ENCODE measurements around the gene OR56B4.
"Not testable (repeated sequence)": the region's sequence is repeated elsewhere in the genome, so short reads cannot be mapped to it uniquely, and the experiment has no call there.

The OR56B4 gene

GRCh38 chr11:6107384-6107783 lies at the start of gene OR56B4:
OR56B4 (plus strand) TSS chr11:6107684; CDS start chr11:6107779, 95 bp downstream.
- H3K4me1 ChIP-seq (ENCODE audit: insufficient read depth, low read length); H3K27me3 ChIP-seq (ENCODE audit: control insufficient read depth in 1 of 2, insufficient read depth in 2 of 2, low read length in 2 of 2); H3K9me3 ChIP-seq (ENCODE audit: low read length); H3K9ac ChIP-seq (ENCODE audit: low read length); H3K4me3 ChIP-seq (ENCODE audit: low read depth in 1 of 2, low read length in 2 of 2); H3K27ac ChIP-seq (ENCODE audit: low read depth, low read length); H3K36me3 ChIP-seq (ENCODE audit: insufficient read depth, low read length): not testable (repeated sequence)

DNA sequence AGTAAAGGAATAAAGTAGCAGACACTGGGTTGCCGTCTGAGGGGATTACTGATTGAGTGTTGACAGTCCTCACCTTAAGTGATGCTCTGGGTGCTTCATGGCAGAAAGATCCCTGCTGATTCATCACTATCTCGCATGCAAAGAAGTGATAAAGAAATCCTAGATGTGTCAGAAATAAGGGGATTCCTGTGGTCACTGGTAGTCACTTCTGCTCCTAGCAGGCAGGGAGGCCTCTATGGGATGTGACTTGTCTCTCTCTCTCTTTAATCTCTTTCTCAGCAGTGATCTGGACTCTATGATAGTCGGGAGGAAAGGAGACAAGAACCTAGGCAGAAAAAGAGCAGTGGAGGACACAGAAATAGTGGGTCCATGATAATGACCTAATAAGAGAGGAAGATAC lies 46.0 kb upstream of the OR56B4 start:
- H3K4me1 ChIP-seq (ENCODE audit: insufficient read depth, low read length): no peaks in the 10 kb centered on the region
- H3K9me3 ChIP-seq (ENCODE audit: low read length): no peaks in the 10 kb centered on the region
- H3K27me3 ChIP-seq (ENCODE audit: control insufficient read depth in 1 of 2, insufficient read depth in 2 of 2, low read length in 2 of 2): no peaks in the 10 kb centered on the region
- H3K9ac ChIP-seq (ENCODE audit: low read length): no peak overlapping the region
- H3K27ac ChIP-seq (ENCODE audit: low read depth, low read length): no peak overlapping the region
- H3K4me3 ChIP-seq (ENCODE audit: low read depth in 1 of 2, low read length in 2 of 2): no peak overlapping the region
- H3K36me3 ChIP-seq (ENCODE audit: insufficient read depth, low read length): no peaks in the 10 kb centered on the region

GRCh38 chr11:6062691-6063358 lies 44.7 kb upstream of the OR56B4 start:
- Histone ChIP-seq H3K4me3 (ENCODE audit: low read depth in 1 of 2, low read length in 2 of 2) (no peak overlapping the region), H3K27me3 (ENCODE audit: control insufficient read depth in 1 of 2, insufficient read depth in 2 of 2, low read length in 2 of 2) (no peaks in the 10 kb centered on the region), H3K4me1 (ENCODE audit: insufficient read depth, low read length) (no peaks in the 10 kb centered on the region), H3K36me3 (ENCODE audit: insufficient read depth, low read length) (no peaks in the 10 kb centered on the region), H3K27ac (ENCODE audit: low read depth, low read length) (no peak overlapping the region), H3K9ac (ENCODE audit: low read length) (no peak overlapping the region), H3K9me3 (ENCODE audit: low read length) (no peaks in the 10 kb centered on the region)

- Histone ChIP-seq H3K4me3 (ENCODE audit: low read depth in 1 of 2, low read length in 2 of 2) (no peak overlapping the region), H3K9me3 (ENCODE audit: low read length) (no peaks in the 10 kb centered on the region), H3K27me3 (ENCODE audit: control insufficient read depth in 1 of 2, insufficient read depth in 2 of 2, low read length in 2 of 2) (no peaks in the 10 kb centered on the region), H3K4me1 (ENCODE audit: insufficient read depth, low read length) (no peaks in the 10 kb centered on the region), H3K9ac (ENCODE audit: low read length) (no peak overlapping the region), H3K36me3 (ENCODE audit: insufficient read depth, low read length) (no peaks in the 10 kb centered on the region), H3K27ac (ENCODE audit: low read depth, low read length) (no peak overlapping the region)
These were observed 40.0 kb upstream of the OR56B4 start for GRCh38 chr11:6067502-6067901.

- H3K27me3 ChIP-seq (ENCODE audit: control insufficient read depth in 1 of 2, insufficient read depth in 2 of 2, low read length in 2 of 2); H3K4me1 ChIP-seq (ENCODE audit: insufficient read depth, low read length); H3K36me3 ChIP-seq (ENCODE audit: insufficient read depth, low read length); H3K9ac ChIP-seq (ENCODE audit: low read length); H3K27ac ChIP-seq (ENCODE audit: low read depth, low read length); H3K4me3 ChIP-seq (ENCODE audit: low read depth in 1 of 2, low read length in 2 of 2); H3K9me3 ChIP-seq (ENCODE audit: low read length): not testable (repeated sequence)
These were observed 31.0 kb upstream of the OR56B4 start for GRCh38 chr11:6076443-6076842.

GRCh38 chr11:6077723-6078122 lies 29.8 kb upstream of the OR56B4 start:
- no peak overlapping the region for H3K27ac ChIP-seq (ENCODE audit: low read depth, low read length)
- H3K36me3 ChIP-seq (ENCODE audit: insufficient read depth, low read length): no peaks in the 10 kb centered on the region
- no peaks in the 10 kb centered on the region for H3K4me1 ChIP-seq (ENCODE audit: insufficient read depth, low read length)
- H3K9me3 ChIP-seq (ENCODE audit: low read length): no peaks in the 10 kb centered on the region
- no peaks in the 10 kb centered on the region for H3K27me3 ChIP-seq (ENCODE audit: control insufficient read depth in 1 of 2, insufficient read depth in 2 of 2, low read length in 2 of 2)
- no peak overlapping the region for H3K4me3 ChIP-seq (ENCODE audit: low read depth in 1 of 2, low read length in 2 of 2)
- H3K9ac ChIP-seq (ENCODE audit: low read length): no peak overlapping the region

GRCh38 chr11:6079463-6079862 lies 28.0 kb upstream of the OR56B4 start:
- H3K4me1 ChIP-seq (ENCODE audit: insufficient read depth, low read length): no peaks in the 10 kb centered on the region
- no peaks in the 10 kb centered on the region for H3K36me3 ChIP-seq (ENCODE audit: insufficient read depth, low read length)
- no peak overlapping the region for H3K27ac ChIP-seq (ENCODE audit: low read depth, low read length)
- no peak overlapping the region for H3K9ac ChIP-seq (ENCODE audit: low read length)
- H3K4me3 ChIP-seq (ENCODE audit: low read depth in 1 of 2, low read length in 2 of 2): no peak overlapping the region
- no peaks in the 10 kb centered on the region for H3K9me3 ChIP-seq (ENCODE audit: low read length)
- H3K27me3 ChIP-seq (ENCODE audit: control insufficient read depth in 1 of 2, insufficient read depth in 2 of 2, low read length in 2 of 2): no peaks in the 10 kb centered on the region

DNA sequence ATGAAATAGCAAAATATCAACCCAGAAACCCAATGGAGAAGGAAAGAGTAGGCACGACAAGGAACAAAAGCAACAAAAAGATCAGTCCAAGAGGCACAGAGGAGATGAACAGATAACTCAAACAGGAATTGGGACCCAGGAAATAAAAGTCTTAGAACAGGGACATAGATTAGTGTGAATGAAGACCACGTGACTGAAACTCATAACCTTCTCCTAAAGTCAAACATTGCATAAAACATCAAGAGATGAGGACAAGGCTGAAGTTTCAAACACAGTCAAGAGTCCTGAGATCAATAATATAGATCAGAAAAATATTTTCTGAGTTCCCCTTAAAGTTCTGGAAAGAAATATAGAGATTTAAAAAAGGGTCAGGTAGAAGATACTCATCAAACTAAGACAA lies 24.4 kb upstream of the OR56B4 start:
- Histone ChIP-seq H3K4me3 (ENCODE audit: low read depth in 1 of 2, low read length in 2 of 2) (no peak overlapping the region), H3K27me3 (ENCODE audit: control insufficient read depth in 1 of 2, insufficient read depth in 2 of 2, low read length in 2 of 2) (no peaks in the 10 kb centered on the region), H3K36me3 (ENCODE audit: insufficient read depth, low read length) (no peaks in the 10 kb centered on the region), H3K9ac (ENCODE audit: low read length) (no peak overlapping the region), H3K9me3 (ENCODE audit: low read length) (no peaks in the 10 kb centered on the region), H3K4me1 (ENCODE audit: insufficient read depth, low read length) (no peaks in the 10 kb centered on the region), H3K27ac (ENCODE audit: low read depth, low read length) (no peak overlapping the region)

DNA sequence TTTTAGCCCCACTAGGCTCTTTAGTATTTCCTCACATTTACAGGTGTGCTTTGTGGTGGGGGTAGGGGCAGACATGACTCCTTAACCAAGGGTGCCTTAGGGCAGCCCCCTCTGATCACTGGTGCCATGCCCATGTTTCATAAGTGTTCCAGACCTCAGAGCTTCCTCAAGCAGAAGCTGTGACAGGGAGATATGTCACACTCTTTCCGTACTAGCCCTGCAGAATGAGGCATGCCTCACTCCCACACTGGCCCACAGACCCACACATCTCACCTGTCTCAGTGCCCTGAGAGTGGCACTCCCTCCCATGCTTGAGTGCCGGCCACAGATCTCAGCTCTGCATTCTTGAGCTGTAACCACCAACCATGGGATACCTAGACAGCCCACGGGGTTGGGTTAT lies 22.9 kb upstream of the OR56B4 start:
- H3K4me1 ChIP-seq (ENCODE audit: insufficient read depth, low read length): no peaks in the 10 kb centered on the region
- no peak overlapping the region for H3K9ac ChIP-seq (ENCODE audit: low read length)
- no peak overlapping the region for H3K4me3 ChIP-seq (ENCODE audit: low read depth in 1 of 2, low read length in 2 of 2)
- H3K9me3 ChIP-seq (ENCODE audit: low read length): no peaks in the 10 kb centered on the region
- H3K27me3 ChIP-seq (ENCODE audit: control insufficient read depth in 1 of 2, insufficient read depth in 2 of 2, low read length in 2 of 2): no peaks in the 10 kb centered on the region
- H3K27ac ChIP-seq (ENCODE audit: low read depth, low read length): no peak overlapping the region
- no peaks in the 10 kb centered on the region for H3K36me3 ChIP-seq (ENCODE audit: insufficient read depth, low read length)

DNA sequence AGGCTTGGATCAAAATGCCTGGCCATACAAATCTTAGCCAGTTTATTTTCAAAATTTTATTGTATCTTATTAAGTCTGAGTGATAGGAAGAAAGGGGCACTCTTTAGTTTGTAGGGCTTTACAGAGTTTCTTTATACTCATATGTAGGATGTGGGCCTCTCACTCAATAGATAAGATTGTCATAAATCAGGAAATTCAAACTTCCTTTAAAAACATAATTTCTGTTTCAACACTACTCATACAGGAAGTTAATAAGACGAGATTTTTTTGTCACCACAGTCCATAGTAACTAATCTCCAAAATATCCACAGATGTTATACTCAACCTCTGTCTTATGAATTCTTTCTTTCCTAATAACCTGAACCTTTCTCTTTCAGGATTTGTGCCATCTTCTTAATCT lies 13.3 kb upstream of the OR56B4 start:
- H3K9ac ChIP-seq (ENCODE audit: low read length): no peak overlapping the region
- no peak overlapping the region for H3K4me3 ChIP-seq (ENCODE audit: low read depth in 1 of 2, low read length in 2 of 2)
- H3K27me3 ChIP-seq (ENCODE audit: control insufficient read depth in 1 of 2, insufficient read depth in 2 of 2, low read length in 2 of 2): no peaks in the 10 kb centered on the region
- H3K4me1 ChIP-seq (ENCODE audit: insufficient read depth, low read length): no peaks in the 10 kb centered on the region
- no peak overlapping the region for H3K27ac ChIP-seq (ENCODE audit: low read depth, low read length)
- no peaks in the 10 kb centered on the region for H3K9me3 ChIP-seq (ENCODE audit: low read length)
- no peaks in the 10 kb centered on the region for H3K36me3 ChIP-seq (ENCODE audit: insufficient read depth, low read length)

- H3K9ac ChIP-seq (ENCODE audit: low read length): no peak overlapping the region
- no peaks in the 10 kb centered on the region for H3K36me3 ChIP-seq (ENCODE audit: insufficient read depth, low read length)
- H3K9me3 ChIP-seq (ENCODE audit: low read length): no peaks in the 10 kb centered on the region
- no peaks in the 10 kb centered on the region for H3K4me1 ChIP-seq (ENCODE audit: insufficient read depth, low read length)
- H3K4me3 ChIP-seq (ENCODE audit: low read depth in 1 of 2, low read length in 2 of 2): no peak overlapping the region
- H3K27me3 ChIP-seq (ENCODE audit: control insufficient read depth in 1 of 2, insufficient read depth in 2 of 2, low read length in 2 of 2): no peaks in the 10 kb centered on the region
- H3K27ac ChIP-seq (ENCODE audit: low read depth, low read length): no peak overlapping the region
These were observed 11.7 kb upstream of the OR56B4 start for GRCh38 chr11:6095798-6096197.

DNA sequence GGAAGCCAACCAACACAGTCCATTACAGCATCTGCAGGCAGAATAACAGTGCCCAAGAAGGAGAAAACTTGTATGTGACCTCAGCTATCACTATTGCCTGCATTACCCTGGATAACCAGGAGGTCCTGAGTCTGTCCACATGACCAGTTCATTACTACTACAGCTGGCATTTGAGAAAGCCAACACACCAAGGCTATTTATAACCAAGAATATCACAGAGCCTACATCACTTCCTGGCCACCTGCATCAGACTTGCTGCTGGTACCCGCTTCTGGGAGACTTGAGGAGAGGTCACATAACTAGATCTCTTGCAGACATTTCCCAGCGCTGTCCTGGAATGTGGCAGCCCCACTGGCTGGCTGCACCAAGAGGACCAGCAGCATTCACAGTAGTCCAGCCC lies 11.1 kb upstream of the OR56B4 start:
- H3K9ac ChIP-seq (ENCODE audit: low read length): no peak overlapping the region
- H3K36me3 ChIP-seq (ENCODE audit: insufficient read depth, low read length): no peaks in the 10 kb centered on the region
- H3K4me1 ChIP-seq (ENCODE audit: insufficient read depth, low read length): no peaks in the 10 kb centered on the region
- no peak overlapping the region for H3K4me3 ChIP-seq (ENCODE audit: low read depth in 1 of 2, low read length in 2 of 2)
- H3K27ac ChIP-seq (ENCODE audit: low read depth, low read length): no peak overlapping the region
- no peaks in the 10 kb centered on the region for H3K9me3 ChIP-seq (ENCODE audit: low read length)
- H3K27me3 ChIP-seq (ENCODE audit: control insufficient read depth in 1 of 2, insufficient read depth in 2 of 2, low read length in 2 of 2): no peaks in the 10 kb centered on the region

Data from muscle layer of colon (tissue), 2 donors.